Sigmoid colon (tissue), 4 donors: ENCODE measurements around the gene CAPNS1.

ENCODE experiments used
- CTCF ChIP-seq, 4 experiments: fragments of 450-650 bp in 3 of 4; fragments of 200-600 bp in 1 of 4; IDR thresholded peaks; one replicate each; pipeline ENCODE4 v1.5.1; 2016 to 2019; ENCODE audit warnings: antibody characterized with exemption in 4 of 4, mild to moderate bottlenecking in 3 of 4, moderate library complexity in 2 of 4
- EP300 ChIP-seq, 4 donors: sonication (generic); formaldehyde crosslinking; IDR thresholded peaks; one replicate each; pipeline ENCODE4 v1.6.1; 2017; ENCODE audit warnings: antibody characterized with exemption in 4 of 4

GRCh38 chr19:36111200-36111539 lies 28.7 kb upstream of the CAPNS1 start:
- TF ChIP-seq EP300 (IDR thresholded peaks at IDR 0.05) (no peak), CTCF (IDR thresholded peaks at IDR 0.05) (no peak)
